HFFc6 (cell line): ENCODE measurements around the gene HCK. TPM values are rescaled to one million over a fixed set of nuclear protein-coding genes. Genes with fewer than 3 reads are reported as not detected.

Source experiments
- DNase-seq: peaks from one replicate; pipeline ENCODE4 v3.0.0-alpha.2; 2018
- H3K27ac Mint-ChIP-seq: 2 replicates; pipeline ENCODE4 v1.8.0; 2020; ENCODE audit warnings: mild to moderate bottlenecking, mixed read lengths
- H3K27me3 Mint-ChIP-seq: 2 replicates; pipeline ENCODE4 v1.8.0; 2021; ENCODE audit warnings: mild to moderate bottlenecking, moderate library complexity, mixed read lengths; ENCODE audit not compliant: insufficient read depth
- H3K36me3 Mint-ChIP-seq: 2 replicates; pipeline ENCODE4 v1.8.0; 2021; ENCODE audit warnings: low read depth, mixed read lengths
- H3K4me1 Mint-ChIP-seq: 2 replicates; pipeline ENCODE4 v1.8.0; 2020; ENCODE audit warnings: low read depth, mixed read lengths
- H3K4me3 Mint-ChIP-seq: 2 replicates; pipeline ENCODE4 v1.8.0; 2020; ENCODE audit warnings: mild to moderate bottlenecking, moderate library complexity, mixed read lengths
- H3K9me3 Mint-ChIP-seq: 2 replicates; pipeline ENCODE4 v1.8.0; 2020; ENCODE audit warnings: mild to moderate bottlenecking, mixed read lengths
- long read RNA-seq: library from polyadenylated mRNA; unstranded; transcript quantifications from one replicate; pipeline ENCODE4 v2.0.0, GENCODE V29; 2019
- total RNA-seq, 6 experiments: library from RNA; stranded (reverse); fragmentation: NEBNext Ultra II Directional; extraction: Animal tissue kit (Norgen Biotek cat#: 25700); gene quantifications; 2 replicates in 1 of 6; 3 replicates in 5 of 6; pipeline ENCODE4 v1.2.3, GENCODE V29; 2021
- TF ChIP-seq, protein P1 (sequence below): fragments of 200-600 bp; sonication (generic); IDR thresholded peaks from 2 replicates; pipeline ENCODE4 v1.5.0; 2021; ENCODE audit warnings: antibody characterized with exemption, mild to moderate bottlenecking

HCK gene
- total RNA-seq: not detected
- long read RNA-seq: 0 reads

- H3K36me3 Mint-ChIP-seq: 0 out of 2 replicates have a peak, but pooled peaks cover 6% of the 10 kb centered on the region
- no peak for DNase-seq
- no peaks in the 10 kb centered on the region for H3K4me1 Mint-ChIP-seq
- H3K27ac Mint-ChIP-seq: no peak within 1 kb of the TSS
- TF ChIP-seq, protein P1, sequence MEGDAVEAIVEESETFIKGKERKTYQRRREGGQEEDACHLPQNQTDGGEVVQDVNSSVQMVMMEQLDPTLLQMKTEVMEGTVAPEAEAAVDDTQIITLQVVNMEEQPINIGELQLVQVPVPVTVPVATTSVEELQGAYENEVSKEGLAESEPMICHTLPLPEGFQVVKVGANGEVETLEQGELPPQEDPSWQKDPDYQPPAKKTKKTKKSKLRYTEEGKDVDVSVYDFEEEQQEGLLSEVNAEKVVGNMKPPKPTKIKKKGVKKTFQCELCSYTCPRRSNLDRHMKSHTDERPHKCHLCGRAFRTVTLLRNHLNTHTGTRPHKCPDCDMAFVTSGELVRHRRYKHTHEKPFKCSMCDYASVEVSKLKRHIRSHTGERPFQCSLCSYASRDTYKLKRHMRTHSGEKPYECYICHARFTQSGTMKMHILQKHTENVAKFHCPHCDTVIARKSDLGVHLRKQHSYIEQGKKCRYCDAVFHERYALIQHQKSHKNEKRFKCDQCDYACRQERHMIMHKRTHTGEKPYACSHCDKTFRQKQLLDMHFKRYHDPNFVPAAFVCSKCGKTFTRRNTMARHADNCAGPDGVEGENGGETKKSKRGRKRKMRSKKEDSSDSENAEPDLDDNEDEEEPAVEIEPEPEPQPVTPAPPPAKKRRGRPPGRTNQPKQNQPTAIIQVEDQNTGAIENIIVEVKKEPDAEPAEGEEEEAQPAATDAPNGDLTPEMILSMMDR: no peak
- H3K27me3 Mint-ChIP-seq: peaks cover 46% of the 10 kb centered on the region
- no peaks in the 10 kb centered on the region for H3K9me3 Mint-ChIP-seq
- H3K4me3 Mint-ChIP-seq: no peak within 1 kb of the TSS
These were observed at the start of gene HCK for GRCh38 chr20:32052090-32052777. Gene HCK (plus strand): TSS chr20:32052242.

DNA sequence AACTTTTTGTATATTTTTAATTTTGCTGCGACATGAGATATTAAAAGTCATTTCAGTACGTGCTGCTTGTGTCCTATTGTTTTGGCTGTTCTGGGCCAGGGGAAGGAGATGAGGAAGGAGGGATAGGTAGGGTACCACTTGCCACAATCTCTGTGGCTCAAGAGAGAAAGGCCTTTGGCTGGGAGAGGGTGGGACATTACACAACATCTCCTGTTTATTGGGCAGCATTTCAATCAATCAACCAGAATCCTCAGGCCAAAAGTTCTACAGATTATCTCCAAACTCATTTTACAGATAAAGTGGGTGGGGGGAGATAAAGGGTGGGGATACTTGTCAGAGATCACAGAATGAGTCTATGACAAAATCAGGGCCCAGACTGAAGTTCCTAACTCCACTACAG, 48.7 kb upstream of the HCK start:
- TF ChIP-seq, protein P1: no peak
- no peak for DNase-seq
- Mint-ChIP-seq H3K27ac (no peak overlapping the region), H3K27me3 (peaks cover 33% of the 10 kb centered on the region), H3K36me3 (no peaks in the 10 kb centered on the region), H3K9me3 (no peaks in the 10 kb centered on the region), H3K4me3 (no peak overlapping the region), H3K4me1 (no peaks in the 10 kb centered on the region; the same call in 1 of the 2 replicates)

GRCh38 chr20:32004963-32005362, 47.1 kb upstream of the HCK start:
- Mint-ChIP-seq H3K36me3 (no peaks in the 10 kb centered on the region), H3K27ac (no peak overlapping the region), H3K9me3 (no peaks in the 10 kb centered on the region), H3K27me3 (peaks cover 38% of the 10 kb centered on the region), H3K4me1 (no peaks in the 10 kb centered on the region; the same call in 1 of the 2 replicates), H3K4me3 (no peak overlapping the region)
- TF ChIP-seq, protein P1: no peak
- DNase-seq: peak; percentile 58

- no peaks in the 10 kb centered on the region; the same call in 1 of the 2 replicates for H3K4me1 Mint-ChIP-seq
- TF ChIP-seq, protein P1: no peak
- H3K27me3 Mint-ChIP-seq: peaks cover 43% of the 10 kb centered on the region
- H3K27ac Mint-ChIP-seq: no peak overlapping the region
- no peak overlapping the region for H3K4me3 Mint-ChIP-seq
- H3K36me3 Mint-ChIP-seq: no peaks in the 10 kb centered on the region
- H3K9me3 Mint-ChIP-seq: no peaks in the 10 kb centered on the region
- DNase-seq: no peak
These were observed 46.0 kb upstream of the HCK start for GRCh38 chr20:32006053-32006452.

- DNase-seq: no peak
- H3K27ac Mint-ChIP-seq: no peak overlapping the region
- peaks cover 39% of the 10 kb centered on the region for H3K27me3 Mint-ChIP-seq
- no peaks in the 10 kb centered on the region; the same call in 1 of the 2 replicates for H3K4me1 Mint-ChIP-seq
- H3K36me3 Mint-ChIP-seq: no peaks in the 10 kb centered on the region
- no peak overlapping the region for H3K4me3 Mint-ChIP-seq
- TF ChIP-seq, protein P1: no peak
- H3K9me3 Mint-ChIP-seq: no peaks in the 10 kb centered on the region
These were observed 44.9 kb upstream of the HCK start for GRCh38 chr20:32006841-32007786.
